Activated CD4-positive, alpha-beta T cell treated with anti-CD3 and anti-CD28 coated beads for 4 hours (primary cell): ENCODE data around the gene RNF121.

Experiments used
- DNase-seq, 2 donors: peaks; one replicate each; pipeline ENCODE4 v3.0.0-alpha.2; 2020

The RNF121 gene

DNA sequence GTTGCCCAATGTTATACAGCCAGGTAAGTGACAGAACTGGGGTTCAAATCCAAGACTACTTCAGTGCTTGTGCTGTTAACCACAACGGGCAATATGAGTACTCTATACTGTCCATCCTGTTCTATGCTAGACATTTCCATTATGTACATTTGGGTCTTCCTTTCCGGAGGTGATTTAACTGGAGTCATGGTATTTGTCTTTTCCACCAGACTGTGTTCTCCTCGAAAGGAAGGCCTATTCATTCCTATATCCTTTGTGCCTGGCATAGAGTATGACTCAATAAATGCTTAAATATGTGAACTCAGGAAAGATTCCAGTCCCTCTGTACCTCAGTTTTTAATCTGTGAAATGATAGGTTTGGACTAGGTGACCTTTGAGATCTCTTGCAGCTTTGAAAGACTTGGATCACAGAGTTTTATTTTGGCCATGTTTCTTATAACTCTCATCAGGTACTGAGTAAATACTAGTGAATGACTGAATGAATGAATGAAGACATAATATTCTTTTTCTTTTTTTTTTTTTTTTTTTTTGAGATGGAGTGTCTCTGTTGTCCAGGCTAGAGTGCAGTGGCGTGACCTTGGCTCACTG is 6.6 kb downstream of the RNF121 start:
- no peak for DNase-seq

DNA sequence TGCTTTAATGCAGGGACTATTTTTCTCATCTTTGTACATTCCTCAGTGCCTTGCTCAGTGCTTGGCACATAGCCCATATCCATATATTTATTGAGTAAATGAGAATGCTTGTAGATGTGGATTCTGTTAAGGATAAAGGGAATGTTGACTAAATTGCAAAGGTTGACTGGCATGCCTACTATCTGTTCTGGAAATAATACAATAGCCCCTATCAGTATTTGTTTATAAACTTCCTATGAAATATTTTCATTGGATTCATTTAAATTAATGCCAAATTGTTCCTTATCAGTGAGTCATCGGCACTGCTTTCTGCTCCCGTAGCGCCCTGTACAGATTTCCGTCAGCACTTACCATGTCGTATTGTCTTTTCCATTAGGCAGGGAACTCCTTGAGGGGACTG is 8.0 kb downstream of the RNF121 start:
- DNase-seq: no peak

- DNase-seq: no peak
Observed at GRCh38 chr11:71937826-71938225, 9.0 kb downstream of the RNF121 start.

DNA sequence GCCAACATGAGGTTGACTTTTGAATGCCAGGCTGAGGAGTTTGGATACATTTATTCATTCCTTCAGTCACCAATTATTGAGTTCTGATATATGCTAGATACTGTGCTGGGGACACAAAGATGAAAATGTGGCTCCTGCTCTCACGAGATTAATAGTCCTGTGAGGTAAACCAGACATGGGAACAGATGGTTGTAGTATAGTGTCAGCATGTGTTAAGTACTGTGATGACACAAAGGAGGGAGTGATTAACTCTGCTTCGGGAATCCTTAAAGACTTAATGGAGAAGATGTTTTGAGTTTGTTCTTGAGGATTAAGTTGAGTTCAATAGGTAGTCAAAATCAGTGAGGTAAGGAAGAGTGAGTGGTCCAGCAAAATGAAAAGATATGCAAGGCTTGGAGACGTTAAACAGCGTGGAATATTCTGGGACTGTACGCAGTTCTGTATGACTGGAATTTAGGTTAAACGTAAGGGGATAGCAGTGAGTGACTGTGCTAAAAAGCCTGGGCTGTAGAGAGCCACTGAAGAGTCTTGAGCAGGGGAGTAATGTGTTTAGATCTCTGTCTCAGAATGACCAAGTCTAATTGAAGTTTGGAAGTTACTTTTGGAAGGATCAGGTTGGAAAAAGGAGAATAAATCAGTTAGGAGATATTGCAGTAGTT is 11.8 kb downstream of the RNF121 start:
- DNase-seq: no peak

DNA sequence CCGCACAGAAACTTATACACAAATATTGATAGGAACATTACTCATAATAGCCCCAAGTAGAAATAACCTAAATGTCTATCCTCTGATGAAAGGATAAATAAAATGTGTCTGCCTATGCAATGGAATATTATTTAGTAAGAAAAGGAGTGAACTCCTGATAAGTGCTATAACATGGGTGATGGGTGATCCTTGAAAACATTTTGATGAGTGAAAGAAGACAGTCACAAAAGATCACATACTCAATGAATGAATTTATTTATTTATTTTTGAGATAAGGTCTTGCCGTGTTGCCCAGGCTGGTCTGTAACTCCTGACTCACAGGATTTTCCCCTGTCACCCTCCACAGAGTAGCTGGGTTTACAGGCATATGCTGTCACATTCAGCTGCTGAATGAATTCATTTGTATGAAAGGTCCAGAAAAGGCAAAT is 17.3 kb downstream of the RNF121 start:
- DNase-seq: no peak

GRCh38 chr11:71947498-71947897 is 18.7 kb downstream of the RNF121 start:
- no peak for DNase-seq

- DNase-seq: no peak
Observed at GRCh38 chr11:71948314-71949027, 19.6 kb downstream of the RNF121 start.

DNA sequence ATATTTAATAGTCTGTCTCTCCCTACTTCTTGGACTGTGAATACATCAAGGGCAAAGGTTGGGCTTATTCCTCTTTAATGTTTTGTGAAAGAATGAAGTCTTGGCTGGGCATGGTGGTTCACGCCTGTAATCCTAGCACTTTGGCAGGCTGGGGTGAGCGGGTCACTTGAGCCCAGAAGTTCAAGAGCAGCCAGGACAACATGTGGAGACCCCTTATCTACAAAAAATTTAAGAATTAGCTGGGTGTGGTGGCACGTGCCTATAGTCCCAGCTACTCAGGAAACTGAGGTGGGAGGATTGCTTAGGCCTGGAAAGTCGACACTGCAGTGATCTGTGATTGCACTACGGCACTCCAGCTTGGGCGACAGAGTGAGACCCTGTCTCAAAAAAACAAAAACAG is 20.2 kb downstream of the RNF121 start:
- DNase-seq: no peak

DNA sequence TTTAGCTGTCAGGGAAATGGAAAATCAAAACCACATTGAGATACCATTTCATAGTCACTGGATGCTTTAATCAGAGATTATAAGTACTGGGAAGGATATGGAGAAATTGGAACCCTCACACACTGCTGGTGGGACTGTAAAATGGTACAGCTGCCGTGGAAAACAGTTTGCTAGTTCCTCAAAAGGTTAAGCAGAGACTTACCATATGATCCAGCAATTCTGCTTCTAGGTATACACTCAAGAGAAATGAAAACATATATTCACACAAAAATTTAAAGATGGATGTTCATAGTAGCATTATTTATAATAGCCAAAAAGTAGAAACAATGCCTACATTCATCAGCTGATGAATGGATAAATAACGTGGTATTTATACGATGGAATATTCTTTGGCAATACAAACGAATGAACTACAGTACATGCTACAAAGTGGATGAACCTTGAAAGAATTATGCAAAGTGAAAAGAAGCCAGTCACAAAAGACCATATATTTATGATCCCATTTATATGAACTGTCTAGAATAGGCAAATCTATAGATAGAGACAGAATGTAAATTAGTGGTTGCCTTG is 23.0 kb downstream of the RNF121 start:
- no peak for DNase-seq

DNA sequence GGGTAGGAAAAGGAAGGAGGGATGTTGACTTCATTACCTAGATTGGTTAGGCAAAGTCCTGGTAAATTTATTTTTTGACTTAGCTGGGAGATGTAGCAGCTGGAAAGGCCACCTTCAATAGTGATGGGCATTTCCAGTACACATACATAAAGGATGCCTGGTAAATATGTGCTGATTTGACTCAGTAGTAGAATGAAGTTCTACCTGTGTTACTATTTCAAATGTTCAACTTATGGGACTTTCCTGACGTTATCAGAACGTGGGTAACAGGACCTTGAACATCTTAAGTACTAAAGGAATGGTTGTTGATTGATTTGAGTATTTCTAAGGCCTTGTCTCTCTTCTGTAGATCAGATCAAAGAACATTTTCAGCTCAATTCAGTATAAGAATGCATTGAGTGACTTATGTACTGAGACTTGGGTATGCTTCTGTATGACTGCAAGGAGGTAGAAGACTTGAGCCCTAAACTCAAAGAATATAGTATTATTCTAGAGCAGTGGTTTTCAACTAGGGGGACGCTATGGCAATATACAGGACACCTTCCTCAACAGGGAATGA is 27.1 kb downstream of the RNF121 start:
- DNase-seq: no peak

DNA sequence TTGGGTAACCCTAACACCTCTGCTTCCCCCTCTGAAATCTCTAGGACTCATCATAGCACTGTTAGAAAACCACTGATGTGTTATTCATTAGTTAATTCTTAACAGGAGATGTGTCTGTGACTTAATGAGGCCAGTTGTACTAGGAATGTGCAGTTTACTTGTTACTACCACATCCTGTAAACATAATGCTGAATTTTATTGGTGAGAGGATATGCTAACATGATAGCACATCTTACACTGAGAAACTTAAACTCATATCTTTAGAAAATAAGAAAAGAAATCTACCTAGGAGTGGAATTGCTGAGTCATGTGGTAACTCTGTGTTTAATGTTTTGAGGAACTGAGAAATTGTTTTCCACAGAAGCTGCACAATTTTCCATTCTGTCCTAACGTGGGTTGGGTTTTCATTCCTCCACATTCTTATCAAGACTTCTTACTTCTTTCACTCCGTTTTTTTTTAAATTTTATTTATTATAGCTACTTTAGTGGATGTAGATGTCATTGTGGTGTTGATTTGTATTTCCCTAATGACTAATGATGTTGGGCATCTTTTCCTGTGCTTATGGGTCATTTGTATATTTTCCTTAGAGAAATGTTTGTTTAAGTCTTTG is 33.7 kb downstream of the RNF121 start:
- no peak for DNase-seq

DNA sequence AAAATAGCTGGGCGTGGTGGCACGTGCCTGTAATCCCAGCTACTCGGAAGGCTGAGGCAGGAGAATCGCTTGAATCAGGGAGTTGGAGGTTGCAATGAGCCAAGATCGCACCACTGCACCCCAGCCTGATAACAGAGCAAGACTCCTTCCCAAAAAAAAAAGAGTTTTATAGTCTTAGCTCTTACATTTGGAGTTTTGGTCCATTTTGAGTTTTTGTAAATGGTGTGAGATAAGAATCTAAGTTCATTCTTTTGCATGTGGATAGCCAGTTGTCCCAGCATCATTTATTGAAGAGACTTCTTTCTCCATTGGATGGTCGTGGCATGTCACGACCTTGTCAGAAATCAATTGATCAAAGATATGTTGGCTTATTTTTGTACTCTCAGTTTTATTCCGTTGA is 34.6 kb downstream of the RNF121 start:
- DNase-seq: no peak

DNA sequence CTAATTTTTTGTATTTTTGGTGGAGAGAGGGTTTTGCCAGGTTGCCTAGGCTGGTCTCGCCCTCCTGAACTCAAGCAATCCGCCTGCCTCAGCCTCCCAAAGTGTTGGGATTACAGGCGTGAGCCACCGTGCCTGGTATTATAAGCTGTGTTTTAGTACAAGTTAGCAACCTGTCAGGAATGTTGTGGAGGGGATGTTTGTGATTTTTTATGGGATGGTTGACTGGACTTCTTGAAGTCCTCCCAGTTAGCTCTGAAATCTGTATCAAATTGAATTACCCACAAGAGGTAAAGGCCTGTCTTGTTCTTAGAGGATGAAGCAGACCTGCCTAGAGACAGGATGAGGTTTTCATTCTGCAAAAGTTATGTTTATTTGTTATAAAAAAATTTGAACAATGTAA is 35.8 kb downstream of the RNF121 start:
- no peak for DNase-seq

GRCh38 chr11:71971680-71972079 is 42.8 kb downstream of the RNF121 start:
- no peak for DNase-seq

- DNase-seq: no peak
Observed at GRCh38 chr11:71976551-71976950, 47.7 kb downstream of the RNF121 start.

- no peak for DNase-seq
Observed at GRCh38 chr11:71977090-71977489, 48.2 kb downstream of the RNF121 start.

DNA sequence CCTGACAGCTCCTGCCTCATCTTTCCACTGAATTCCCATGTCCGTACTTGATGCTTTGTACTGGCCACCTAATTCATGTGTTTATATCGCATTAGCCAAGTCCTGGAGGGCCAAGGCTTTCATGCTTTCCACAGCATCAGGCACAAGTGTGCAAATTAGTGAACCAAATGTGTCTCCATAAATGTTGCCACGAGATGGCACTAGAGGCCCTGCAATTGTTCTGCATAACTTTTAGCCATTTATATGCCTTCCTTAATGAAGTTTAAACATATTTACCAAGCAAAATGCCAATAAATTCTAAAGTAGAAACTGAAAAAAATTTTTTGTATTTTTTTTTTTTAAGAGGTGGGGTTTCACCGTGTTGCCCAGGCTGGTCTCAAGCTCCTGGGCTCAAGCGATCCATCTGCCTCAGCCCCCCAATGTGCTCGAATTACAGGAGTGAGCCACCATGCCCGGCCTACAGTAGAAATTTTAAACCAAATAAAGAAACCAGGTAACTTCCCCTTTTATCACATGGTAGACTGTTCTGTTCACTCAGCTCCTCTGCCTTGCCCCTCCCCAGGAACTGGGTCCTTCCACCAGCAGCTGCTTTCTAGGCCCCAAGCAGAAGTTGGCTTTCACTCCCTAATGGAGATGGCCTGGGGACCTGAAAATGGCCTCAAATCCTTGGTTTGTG is 49.0 kb downstream of the RNF121 start:
- DNase-seq: peak; percentile 23 to 61

DNA sequence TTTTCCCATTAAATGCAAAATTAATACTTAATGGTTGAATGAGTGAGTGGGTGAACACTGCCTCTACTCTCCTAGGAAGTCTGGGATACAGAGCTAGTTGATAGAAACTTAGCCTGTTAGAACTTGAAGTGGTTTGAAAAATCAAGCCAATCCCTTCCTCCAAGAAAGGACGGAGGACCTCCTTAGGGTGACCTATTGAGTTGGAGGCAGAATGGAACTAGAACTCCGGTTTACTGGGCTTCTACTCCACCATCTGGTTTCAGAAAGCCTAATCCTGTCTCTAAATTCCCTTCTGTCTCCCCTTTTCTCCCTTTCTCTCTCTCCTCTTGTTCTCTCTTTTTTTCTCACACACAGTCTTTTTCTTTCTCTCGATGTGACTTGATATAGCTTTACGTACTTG is 50.2 kb downstream of the RNF121 start:
- no peak for DNase-seq

- DNase-seq: no peak
Observed at GRCh38 chr11:71979602-71980001, 50.8 kb downstream of the RNF121 start.

DNA sequence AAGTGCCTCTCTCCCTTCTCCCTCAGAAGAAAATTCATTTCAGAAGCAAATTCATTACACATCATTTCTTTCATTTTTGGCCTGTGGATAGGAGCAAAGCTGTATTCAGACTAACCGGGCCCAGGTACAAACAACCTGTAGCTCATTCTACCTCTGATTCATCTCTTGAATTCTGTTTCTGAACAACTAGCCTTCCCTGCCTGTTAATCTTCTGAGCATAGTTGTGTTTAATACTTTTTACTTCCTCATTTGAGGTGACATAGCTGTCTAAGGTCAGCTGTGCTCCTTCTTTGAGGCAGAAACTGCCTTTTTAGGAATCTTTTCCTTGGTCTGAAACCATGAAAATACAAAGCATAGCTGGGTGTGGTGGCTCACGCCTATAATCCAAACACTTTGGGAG is 57.3 kb downstream of the RNF121 start:
- no peak for DNase-seq

GRCh38 chr11:71987521-71987920 is 58.7 kb downstream of the RNF121 start:
- no peak for DNase-seq

DNA sequence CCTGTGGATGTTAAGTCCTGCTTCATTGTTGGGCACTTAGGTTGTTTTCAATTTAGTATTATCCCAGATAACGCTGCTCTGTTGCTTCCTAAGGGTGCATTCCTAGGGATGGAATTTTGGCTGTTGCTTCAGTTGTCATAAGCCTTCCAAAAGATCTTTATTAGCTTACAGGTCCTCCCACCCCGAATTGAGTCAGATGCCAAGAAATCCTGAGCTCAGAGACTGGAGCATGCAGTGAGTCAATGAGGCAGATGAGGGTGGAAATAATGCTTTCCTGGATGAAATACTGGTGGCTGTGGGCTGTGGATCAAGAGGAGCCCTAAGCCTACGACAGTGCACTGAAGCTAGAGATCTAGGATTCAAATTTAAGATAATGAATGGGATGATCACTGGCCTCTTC is 59.2 kb downstream of the RNF121 start:
- no peak for DNase-seq

- DNase-seq: no peak
Observed at GRCh38 chr11:71990701-71991100, 61.9 kb downstream of the RNF121 start.
